NCI-H1436 treated with DMSO at 0.1 percent for 48 hours (cell line): ENCODE measurements around the gene TXN2.
"Not testable (repeated sequence)": the region's sequence is repeated elsewhere in the genome, so short reads cannot be mapped to it uniquely, and the experiment has no call there.

Experiments used
- DNase-seq: peaks from one replicate; lab custom pipeline; 2025; lab: John Stamatoyannopoulos, UW

Gene TXN2

GRCh38 chr22:36481393-36482168 lies at the start of gene TXN2:
Gene TXN2 (minus strand): TSS chr22:36481640. CDS start chr22:36480837, 803 bp downstream.
- peak; percentile 84 for DNase-seq

- DNase-seq, result peak; percentile 97
These were observed 47.6 kb upstream of the TXN2 start, which contains the start of gene EIF3D for GRCh38 chr22:36528795-36529751. Gene EIF3D (minus strand): TSS chr22:36529166. CDS start chr22:36526121, 3,045 bp downstream.

GRCh38 chr22:36528341-36528740 lies 46.9 kb upstream of the TXN2 start:
- DNase-seq, result no peak

- DNase-seq, result no peak
These were observed 41.2 kb upstream of the TXN2 start for GRCh38 chr22:36522662-36523061.

GRCh38 chr22:36520423-36520822 lies 39.0 kb upstream of the TXN2 start:
- DNase-seq, result no peak

- DNase-seq, result not testable (repeated sequence)
These were observed 38.5 kb upstream of the TXN2 start for GRCh38 chr22:36519906-36520305.

GRCh38 chr22:36514766-36515165 lies 33.3 kb upstream of the TXN2 start:
- DNase-seq, result no peak

GRCh38 chr22:36512991-36513390 lies 31.6 kb upstream of the TXN2 start:
- no peak for DNase-seq

GRCh38 chr22:36512333-36512732 lies 30.9 kb upstream of the TXN2 start:
- no peak for DNase-seq

- no peak for DNase-seq
These were observed 29.8 kb upstream of the TXN2 start for GRCh38 chr22:36510966-36511881.

GRCh38 chr22:36510384-36510783 lies 28.9 kb upstream of the TXN2 start:
- DNase-seq, result no peak

GRCh38 chr22:36507518-36508010 lies 26.1 kb upstream of the TXN2 start:
- DNase-seq, result no peak

GRCh38 chr22:36506637-36507517 lies 25.4 kb upstream of the TXN2 start, which contains the start of gene FOXRED2:
Gene FOXRED2 (minus strand): TSS chr22:36507040. CDS start chr22:36506422, 618 bp downstream.
- DNase-seq, result peak; percentile 60

GRCh38 chr22:36505998-36506635 lies 24.7 kb upstream of the TXN2 start:
- no peak for DNase-seq

GRCh38 chr22:36497910-36498665 lies 16.6 kb upstream of the TXN2 start:
- DNase-seq, result no peak

- DNase-seq, result no peak
These were observed 12.3 kb upstream of the TXN2 start for GRCh38 chr22:36493690-36494110.

GRCh38 chr22:36492109-36492508 lies 10.7 kb upstream of the TXN2 start:
- no peak for DNase-seq

GRCh38 chr22:36491155-36491554 lies 9.7 kb upstream of the TXN2 start:
- no peak for DNase-seq
